NCI-H2029 (cell line): Measurements from ENCODE around the gene KCNC1.

ENCODE experiments used
- DNase-seq: peaks from one replicate; lab custom pipeline; 2025; lab: John Stamatoyannopoulos, UW

KCNC1 gene

DNA sequence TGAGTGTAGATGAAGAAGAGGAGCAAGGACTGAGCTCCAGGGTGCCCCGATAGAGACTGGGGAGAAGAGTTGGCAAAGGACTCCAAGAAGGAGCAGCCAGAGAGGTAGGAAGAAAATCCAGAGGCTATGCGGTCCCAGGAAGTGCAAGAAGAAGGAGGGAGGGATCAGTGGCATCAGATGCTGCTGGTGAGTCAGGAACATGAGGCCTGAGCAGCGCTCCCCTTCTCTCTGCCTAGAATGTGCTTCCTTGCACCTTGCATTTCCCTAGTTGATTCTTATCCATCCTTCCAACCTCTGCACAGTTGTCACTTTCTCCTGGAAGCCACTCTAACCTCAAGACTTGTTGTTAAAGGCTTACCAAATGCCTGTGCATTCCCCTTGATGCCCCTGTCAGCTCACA is 21.3 kb downstream of the KCNC1 start:
- DNase-seq: no peak

DNA sequence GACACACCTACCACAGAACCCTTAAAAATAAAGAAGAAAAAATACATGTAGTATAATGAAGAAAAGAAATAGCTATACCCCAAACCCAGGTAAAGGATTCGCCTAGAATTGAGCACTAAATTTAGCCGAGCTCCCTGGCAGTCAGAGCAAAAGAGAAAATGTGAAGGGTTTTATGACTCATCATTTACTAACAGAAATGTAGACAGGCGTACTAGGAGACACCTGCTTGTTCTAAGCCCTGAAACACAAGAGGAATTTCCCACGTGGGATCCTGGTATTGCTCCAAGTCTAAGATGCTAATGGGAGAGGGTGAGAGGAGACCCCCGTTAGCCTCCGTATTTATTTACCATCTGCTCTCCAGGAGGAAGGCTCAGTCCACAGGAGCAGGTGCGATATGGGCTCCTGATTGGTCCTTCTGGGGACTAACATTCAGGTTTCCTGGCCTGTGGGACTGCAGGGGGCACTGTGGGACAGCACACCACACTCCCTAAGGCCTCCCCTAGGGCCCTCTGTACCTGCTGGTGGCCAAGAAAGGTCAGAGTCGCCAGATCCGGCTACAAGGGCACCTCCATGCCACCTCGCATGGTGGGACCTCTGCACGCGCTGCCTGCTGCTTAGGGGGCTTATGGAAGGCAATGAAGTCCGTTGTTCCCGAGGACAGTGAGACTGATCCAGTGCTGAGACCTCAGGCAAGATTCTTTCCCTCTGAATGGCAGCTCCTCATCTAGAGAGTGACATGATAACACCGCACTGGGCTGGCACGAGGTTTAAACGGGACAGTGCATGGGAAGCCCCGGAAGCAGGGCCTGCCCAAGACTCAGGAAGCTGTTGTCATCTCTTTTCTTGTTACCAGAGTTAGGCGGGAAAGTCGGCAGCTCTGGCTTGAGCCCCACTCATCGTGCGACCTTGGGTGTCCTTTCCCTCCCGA is 25.8 kb downstream of the KCNC1 start:
- peak; percentile 84 for DNase-seq

DNA sequence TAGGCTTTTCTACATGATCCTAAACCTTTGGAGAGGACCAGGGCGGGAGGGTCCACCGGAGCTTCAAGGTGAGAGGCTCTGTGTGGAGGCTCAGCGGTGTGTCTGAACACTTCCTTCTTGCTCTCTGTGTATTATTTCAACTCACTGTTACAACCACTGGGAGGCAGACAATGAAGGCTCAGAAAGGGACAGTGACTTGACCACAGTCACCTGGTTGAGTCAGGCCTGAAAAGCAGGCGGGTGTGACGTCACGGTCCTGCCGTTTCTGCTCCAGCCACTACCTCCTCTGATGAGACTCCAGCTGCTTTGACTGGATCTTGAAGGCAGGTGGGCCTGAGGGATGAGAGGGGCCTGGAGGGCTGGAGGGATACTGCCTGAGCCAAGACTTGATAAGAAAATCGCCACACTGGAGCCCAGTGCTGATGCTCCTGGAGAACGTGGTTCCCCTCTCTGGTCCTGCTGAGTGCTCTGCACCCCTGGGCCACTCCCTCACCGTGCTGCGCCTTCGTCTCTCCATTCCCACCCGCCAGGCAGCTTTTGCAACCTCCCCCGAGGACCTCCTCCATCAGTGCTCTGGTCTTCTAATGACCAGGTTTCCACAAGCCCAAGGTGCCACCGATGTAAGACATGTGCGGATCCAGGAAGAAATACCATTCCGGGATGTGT is 27.9 kb downstream of the KCNC1 start:
- DNase-seq: no peak

DNA sequence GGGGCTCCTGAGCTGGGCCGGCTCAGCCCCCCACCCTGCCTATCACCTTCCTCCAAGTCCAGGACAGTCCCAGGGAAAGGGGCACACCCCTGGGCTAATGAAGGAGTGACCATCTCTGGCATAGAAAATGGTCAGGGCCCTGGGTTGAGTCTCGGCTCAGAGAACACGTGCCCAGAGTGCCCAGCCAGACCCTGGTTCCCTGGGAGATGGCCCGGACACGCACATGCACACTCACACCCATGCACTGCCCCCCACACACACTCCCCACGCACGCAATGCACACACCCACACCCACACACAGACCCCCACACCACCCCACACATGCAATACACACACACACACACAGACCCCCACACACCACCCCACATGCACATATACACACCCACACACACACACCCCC is 28.7 kb downstream of the KCNC1 start:
- no peak for DNase-seq

DNA sequence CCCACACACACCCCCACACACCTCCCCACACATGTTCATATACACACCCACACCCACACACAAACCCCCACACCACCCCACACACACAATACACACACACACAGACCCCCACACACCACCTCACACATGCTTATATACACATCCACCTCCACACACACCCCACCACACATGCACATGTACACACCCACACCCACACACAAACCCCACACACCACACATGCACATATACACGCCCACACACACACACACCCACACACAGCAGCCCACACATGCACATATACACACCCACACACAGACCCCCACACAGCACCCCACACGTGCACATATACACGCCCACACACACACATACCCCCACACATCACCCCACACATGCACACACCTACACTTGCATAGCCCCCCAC is 29.1 kb downstream of the KCNC1 start:
- no peak for DNase-seq

DNA sequence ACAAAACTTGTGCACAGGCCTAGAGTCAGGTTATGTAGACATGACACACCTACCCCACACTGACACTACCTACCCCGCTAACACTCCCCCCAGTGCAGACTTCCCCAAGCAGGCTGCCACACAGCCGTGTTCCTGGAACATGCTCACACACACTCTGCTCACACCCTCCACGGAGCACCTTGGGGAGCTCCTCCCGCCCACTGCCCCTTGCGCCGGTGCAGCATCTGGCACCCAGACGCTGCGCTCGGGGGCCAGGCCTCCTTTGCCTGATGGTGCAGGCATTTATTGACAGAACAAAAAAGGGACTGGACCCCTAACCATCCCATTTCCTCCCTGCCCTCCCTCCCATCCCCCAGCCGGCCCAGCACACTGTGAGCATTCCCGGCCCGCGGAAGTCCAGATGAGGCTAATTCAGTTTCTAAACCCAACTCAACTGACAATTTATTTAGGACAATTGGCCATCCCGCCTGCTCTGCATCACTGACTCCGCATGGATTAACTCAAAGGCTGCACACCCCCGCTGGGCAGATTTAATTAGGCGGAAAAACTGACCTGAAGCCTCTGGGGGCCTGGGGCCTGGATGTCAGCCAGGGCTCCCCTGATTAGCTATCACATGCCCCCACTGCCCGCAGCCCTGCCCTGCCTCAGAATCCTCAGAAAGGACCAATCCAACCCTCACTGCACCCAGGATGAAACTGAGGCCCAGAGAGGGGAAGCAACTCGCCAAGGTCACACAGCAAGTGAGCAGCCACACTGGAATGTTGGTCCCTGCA is 30.1 kb downstream of the KCNC1 start:
- DNase-seq: no peak

DNA sequence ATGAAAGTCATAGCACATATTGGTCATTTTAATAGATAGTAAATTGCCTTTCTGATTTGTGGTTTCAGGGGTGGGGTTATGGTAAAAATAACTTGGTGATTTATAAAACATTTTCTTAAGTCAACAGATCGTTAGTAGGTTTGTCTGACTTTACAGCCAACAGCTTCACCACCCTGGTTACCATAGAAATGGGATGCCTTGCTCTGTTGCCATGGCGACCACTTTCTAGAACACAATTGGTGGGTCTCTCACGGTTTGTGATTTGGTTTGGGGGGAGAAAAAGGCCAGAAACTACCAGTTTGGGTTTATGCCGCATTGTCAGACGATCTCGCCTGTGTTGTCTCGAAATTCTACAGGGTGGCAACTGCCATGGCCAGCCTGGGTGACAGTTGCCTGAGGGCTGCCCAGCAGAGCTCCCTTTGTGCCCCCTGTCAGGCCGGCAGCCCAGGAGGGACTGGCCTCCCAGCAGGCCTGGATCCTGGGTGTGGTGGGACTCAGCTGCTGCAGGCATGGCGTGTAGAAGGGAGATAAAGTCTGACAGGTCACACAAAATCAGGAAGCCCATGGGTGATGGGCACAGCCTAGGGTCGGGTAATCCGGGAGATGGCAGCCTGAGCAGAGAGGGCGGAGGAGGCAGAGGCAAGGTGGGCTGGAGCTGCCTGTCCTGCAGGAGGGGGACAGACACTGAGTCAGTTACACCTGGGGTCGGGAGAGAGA is 30.9 kb downstream of the KCNC1 start:
- no peak for DNase-seq

DNA sequence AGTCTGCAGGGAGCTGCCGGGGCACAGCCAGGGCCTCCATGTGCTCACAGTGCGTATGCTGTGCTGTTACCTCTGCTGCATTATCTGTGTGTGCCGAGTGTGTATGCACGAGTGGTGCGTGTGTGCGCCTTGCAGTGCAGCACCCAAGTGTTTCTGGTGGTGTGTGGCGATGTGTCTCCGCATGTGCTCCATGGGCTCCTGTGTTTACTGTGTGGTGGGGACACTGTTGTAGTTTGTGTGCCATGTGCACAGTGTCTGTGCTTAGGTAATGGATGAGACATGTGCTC is 31.4 kb downstream of the KCNC1 start:
- DNase-seq: no peak

DNA sequence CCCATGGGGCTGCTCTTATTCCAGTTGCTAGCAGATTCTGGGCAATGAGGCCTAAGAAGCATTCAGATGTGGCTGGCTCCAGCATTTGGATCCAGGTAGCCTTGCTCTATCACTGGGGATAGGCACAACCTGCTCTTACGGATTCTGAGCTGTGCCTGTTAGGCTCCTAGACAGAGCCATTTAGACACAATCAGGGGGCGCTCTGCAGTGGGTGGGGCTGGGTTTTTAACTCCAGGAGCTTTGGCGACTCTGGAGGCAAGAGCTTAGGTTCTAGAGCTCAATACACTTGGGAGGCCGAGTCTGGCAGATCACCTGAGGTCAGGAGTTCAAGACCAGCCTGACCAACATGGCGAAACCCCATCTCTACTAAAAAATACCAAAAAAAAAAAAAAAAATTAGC is 32.0 kb downstream of the KCNC1 start:
- no peak for DNase-seq

DNA sequence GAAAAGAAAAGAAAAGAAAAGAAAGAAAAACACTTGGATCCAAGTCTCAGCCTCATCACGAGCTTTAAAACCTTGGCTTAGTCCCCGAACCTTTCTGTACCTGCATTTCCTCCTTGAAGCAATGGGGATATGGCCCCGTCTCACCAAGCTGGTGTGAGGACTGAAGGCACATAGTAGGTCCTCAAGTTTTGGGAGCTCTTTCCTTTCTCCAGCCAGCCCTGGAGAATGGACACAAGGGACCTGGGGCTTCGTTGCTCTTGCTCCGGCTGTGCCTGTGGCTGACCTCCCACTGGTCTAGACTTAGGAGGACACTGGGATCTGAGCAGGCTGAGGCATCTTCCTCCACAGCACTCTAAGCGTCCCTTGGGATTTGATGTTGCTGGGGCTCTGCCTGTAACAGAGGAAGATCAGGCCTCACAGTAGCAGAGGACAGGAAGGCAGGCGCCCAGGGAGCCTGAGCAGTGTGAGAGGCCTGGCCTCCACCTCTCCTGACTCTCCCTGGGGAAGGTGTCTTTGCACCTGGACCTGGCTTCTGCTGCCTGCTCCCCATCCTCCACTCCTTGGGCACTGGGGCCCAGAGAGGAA is 32.8 kb downstream of the KCNC1 start:
- no peak for DNase-seq

DNA sequence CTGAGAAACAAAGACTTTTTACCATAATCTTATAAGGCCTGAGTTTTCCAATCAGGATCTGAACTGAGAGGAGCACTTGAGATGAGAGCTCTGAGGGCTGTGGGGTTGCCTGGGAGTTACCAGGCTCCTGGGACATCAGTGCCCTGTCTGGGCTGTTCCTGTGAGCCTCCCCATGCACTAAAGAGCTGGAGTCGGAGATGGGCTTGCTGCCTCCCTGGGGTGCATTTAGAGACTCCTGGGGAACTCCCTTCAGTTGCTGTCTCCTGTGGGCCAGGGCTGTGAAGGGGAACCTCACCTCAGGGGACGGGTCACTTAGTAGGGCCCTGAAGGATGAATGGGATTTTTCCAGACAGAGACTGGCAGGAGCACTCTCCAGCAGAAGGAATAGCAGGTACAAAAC is 33.3 kb downstream of the KCNC1 start:
- DNase-seq: no peak

DNA sequence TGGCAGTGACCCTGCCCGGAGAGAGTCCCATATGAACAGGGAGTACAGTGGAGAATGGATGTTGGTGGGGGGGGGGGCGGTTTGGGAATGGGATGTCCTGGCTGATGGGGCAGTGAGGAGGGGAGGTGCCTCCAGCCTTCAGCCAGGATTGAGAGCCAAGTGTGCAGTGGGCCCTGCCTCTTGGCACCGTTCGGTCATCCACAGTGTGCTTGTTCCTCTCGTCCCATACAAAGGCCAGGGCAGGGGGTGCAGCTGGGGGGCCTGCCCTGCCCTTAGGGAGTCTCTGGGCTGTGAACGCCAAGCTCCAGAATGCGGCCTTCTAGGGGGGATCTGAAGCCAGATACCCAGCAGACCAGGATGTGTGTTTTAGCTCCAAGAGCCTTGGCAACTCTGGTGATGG is 34.0 kb downstream of the KCNC1 start:
- DNase-seq: no peak

DNA sequence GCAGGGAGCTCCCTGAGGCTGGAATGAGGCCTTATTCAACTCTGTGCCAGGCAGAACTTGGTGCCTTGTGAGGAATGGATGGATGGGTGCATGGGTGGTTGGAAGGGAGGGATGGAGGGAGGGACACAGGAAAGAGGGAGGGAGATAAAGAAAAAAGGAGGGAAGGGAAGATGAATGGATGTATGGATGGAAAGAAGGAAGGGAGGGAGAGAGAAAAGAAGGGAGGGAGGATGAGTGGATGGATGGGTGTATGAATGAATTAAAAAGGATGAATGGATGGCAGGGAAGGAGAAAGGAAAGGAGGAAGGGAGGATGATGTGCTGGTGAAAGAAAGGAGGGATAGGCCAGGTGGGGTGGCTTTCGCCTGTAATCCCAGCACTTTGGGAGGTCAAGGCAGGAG is 34.6 kb downstream of the KCNC1 start:
- no peak for DNase-seq

DNA sequence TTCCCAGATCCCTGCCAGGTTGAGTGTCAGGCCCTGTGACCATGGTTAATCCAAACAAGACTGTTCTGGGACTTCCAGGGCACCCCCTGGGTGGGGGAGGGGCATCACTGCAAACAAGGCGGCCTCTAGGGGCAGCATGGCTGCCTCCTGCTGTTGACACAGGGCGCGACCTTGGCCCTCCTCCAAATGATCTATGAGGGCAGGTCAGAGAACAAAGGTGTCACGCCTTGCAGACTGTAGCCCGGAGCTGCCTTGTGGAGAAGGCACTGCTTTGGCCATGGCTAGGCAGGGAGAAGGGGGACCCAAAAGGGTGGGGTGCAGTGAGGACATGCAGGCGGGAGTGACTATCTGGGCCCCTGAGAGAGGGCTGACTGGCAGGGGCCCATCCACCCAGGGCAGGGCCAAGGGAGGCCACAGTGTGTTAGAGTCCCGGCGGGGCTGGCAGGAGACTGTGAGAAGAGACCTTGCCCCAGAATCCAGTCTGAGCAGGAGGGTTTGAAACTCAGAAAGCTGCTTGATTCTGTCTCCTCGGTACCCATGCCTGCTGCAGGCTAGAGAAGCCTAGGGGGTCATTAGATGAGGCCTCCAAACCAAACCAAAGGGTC is 35.6 kb downstream of the KCNC1 start:
- DNase-seq: peak; percentile 52

DNA sequence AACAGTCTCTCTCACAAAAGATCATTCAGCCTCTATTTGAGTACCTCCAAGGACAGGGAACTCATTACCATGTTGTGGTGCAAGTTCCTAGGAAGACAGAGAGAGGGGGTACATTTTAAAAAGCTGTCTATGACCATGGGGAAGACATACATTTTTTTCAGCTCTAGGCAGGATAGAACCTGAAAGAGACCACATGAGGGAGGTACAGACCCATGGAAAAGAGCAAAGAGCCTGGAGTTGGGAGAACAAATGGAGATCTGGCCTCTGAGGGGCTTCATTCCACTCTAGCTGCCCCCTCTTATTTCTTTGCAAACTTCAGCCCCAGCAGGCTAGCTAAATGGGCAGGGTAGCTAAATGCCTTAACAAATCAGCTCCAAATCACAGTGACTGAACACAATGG is 36.3 kb downstream of the KCNC1 start:
- no peak for DNase-seq

DNA sequence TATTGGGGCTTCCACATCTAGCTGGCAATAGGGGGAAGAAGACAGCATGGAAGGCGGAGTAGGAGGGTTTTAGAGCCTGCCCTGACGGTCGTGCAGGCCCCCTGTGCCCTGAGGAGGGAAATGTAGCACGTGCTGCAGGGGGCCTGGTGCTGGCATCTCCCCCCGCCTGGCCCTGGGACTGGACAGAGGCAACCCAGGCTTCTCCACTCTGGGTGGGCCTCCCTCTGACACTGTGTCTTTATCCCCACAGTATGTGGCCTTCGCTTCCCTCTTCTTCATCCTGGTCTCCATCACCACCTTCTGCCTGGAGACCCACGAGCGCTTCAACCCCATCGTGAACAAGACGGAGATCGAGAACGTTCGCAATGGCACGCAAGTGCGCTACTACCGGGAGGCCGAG is 36.8 kb downstream of the KCNC1 start:
- DNase-seq: no peak

DNA sequence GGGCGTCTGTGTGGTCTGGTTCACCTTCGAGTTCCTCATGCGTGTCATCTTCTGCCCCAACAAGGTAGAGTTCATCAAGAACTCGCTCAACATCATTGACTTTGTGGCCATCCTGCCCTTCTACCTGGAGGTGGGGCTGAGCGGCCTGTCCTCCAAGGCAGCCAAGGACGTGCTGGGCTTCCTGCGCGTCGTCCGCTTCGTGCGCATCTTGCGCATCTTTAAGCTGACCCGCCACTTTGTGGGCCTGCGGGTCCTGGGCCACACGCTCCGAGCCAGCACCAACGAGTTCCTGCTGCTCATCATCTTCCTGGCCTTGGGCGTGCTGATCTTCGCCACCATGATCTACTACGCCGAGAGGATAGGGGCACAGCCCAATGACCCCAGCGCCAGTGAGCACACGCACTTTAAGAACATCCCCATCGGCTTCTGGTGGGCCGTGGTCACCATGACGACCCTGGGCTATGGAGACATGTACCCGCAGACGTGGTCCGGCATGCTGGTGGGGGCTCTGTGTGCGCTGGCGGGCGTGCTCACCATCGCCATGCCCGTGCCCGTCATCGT is 37.3 kb downstream of the KCNC1 start:
- DNase-seq: no peak

DNA sequence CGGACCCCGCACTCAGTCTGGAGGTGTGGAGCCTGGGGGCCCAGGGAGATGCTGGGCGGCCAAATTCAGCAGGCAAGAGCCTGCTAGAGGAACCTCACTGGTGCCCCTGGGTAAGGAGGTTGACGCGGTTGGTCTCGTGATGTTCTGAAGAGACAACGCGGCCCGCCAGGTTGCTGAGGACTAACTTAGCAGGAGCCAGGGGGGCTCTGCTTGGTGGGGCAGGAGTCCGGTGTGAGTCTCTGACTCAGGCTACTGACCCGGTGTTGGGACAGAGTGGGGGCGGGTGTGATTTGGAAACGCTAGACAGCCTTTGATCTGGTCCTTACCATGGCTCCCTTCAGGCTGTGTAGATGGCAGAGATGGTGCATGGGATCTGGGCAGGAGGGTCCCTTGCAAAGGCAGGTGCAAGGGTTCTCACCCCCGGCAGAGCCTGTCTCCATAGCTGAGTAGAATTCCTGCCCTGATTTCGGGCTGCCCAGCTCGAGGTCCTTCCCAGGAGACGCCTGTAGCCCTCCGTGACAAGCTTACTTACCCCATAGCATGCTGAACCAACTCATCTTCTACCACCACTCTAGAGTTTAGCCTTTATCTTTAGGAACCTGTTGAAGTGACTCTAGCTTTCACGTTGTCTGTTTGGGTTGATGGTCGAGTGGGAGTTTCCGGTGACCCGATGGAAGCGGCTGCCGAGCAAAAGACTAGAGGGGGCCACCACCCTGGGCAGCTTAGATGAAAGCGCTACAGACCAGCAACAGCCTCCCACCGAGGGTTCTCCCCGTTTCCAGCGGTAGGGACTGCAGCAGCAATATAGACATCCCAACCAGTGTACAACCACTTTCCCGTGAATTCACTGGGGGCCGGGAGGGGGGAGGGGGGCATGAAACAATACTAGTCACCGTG is 38.4 kb downstream of the KCNC1 start:
- no peak for DNase-seq

DNA sequence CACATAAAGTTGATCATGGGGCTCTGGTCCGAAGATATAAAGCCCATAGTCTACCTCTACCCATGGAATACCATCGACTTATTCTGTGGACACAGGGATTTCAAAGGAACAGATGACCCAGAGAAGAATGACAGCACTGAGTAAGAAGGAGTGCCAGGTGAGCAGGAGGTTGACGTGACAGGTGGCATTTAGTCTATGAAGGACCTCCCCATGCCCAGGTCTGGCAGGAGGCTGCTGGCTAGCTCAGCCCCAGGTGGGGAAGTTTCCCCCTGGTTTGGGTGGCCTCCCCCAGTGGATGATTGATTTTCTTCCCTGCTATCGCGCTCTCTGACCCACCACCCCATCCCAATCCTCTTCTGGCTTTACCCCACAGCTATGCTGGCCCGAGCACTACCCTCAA is 39.1 kb downstream of the KCNC1 start:
- no peak for DNase-seq
